GM18508 (cell line): ENCODE results near the gene RECK.
"Not testable (repeated sequence)": the region's sequence is repeated elsewhere in the genome, so short reads cannot be mapped to it uniquely, and the experiment has no call there.

Experiments
- ATAC-seq: cut with Tn5 transposase; IDR thresholded peaks from one replicate; pipeline ENCODE4 v1.9.1; 2021; ENCODE audit warnings: moderate number of reproducible peaks; ENCODE audit not compliant: insufficient read depth, unreplicated experiment

Gene RECK

DNA sequence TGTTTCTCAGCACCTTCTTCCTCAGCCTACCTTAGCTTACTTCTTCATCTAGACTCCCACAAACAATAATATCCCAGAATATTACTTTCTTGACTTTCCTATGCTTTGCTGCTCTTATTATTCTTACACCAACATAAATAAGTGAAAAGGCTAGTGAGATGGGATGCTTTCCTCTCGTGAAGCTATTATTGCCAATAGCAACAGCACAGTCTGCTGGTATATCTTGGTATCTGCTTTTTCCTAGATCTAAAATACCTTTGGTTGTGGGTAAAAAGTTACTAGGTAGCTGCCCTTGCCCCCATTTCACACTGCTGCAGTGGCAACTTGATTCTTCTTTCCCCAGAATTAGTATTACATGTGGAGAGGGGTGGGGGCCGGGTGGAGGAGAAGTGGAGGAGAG, 73.7 kb downstream of the RECK start:
- ATAC-seq, result no peak

DNA sequence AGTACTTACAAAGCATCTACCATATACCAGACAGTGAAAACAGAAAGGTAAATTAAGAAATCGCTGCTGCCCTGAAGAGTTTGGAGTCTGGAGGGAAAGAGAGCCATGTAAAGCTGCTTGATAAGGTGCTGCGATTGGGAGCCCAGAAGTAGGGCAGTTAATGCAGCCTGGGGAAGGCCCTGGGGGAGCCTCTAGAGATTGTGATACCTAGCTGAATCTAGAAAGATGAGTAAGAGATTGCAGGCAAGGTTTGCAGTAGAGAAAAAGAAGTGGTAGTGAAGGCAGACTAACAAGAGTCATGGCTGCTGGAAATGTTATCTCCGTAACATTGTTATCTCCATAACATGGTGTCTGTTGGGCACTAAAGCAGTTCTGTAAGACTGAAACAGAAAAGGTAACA, 75.8 kb downstream of the RECK start:
- no peak for ATAC-seq

DNA sequence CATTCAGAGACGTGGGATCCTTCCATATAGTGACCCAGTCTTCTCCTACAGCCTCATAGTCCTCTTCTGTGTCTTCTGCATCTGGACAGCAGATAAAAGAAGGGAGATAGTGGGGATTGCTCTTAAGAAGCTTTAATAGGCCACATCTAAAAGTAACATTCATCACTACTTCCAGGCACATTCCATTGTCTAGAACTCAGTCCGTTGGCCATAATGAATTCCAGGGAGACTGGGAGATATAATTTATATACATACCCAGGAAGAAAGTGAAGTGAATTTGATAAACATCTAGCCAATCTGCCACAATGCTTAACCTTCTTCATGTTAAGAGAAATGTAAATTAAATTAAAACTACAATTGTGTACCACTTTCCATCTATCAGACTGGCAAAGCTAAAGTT, 77.3 kb downstream of the RECK start:
- no peak for ATAC-seq

DNA sequence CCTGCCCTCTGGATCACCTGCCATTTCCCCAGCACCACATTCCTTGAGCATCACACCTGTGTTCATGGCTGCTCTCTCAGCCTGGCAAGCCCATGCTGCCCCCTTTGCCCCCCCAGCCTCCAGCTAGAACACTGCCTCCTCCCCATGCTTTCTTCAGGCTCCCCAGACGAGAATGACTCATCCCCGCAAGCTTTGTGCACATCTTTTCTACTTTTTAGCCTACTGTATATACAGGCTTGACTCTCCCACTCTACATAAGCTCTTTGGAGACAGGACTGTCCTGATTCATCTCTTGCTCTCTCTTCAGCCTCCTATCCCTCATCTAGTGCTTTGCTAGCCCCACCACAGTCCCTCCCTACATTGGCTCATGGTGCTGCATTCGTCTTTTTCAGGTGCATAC, 79.9 kb downstream of the RECK start:
- ATAC-seq, result no peak

DNA sequence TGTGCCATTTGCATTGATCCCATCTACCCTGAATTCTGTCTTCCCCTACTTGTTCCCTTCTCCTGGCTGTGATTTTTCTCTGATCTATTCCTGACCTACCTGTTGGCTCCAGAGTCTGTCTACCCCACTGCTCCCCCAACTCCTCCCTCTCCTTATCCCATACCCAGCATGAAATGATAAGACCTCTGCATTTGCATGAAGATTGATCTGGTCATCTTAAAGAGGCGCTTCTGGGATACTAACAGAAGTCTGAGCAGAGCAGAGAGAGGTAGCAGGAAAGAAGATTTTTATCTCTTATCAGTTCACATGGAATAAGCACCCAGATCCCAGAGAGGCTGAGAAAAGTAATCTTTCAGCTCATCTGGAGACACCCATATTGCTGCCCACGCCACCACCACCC, 81.5 kb downstream of the RECK start:
- no peak for ATAC-seq

DNA sequence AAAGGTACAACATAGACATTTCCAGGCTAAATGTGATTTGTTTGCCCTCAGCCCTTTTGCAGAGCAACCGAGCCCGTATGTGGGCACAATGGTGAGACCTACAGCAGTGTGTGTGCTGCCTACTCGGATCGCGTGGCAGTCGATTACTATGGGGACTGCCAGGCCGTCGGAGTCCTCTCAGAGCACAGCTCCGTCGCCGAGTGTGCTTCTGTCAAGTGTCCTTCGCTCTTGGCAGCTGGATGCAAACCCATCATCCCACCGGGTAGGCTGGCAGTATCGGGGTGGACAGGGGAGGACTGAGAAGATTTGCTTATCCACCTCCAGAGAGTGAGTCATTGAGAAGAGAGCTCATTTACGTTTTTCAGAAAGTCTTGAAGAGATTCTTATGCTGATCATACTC, 82.0 kb downstream of the RECK start:
- ATAC-seq, result no peak

DNA sequence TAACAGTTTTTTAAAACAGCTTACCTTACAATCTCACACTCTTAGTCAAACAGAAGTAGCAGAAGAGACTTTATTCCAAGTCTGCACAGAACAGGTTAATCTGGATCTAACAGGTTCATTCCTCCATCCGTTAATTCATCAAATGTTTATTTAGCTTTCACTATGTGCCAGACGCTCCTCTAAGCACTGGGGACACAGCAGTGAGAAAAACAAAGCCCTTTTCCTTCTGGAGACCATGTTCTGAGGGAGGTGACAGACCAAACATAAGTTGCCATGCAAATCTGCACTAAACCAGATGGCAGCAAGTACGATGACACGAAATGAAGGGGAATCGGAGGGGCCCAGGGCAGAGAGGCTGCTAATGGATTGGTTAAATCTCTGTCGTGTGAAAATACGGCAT, 82.8 kb downstream of the RECK start:
- ATAC-seq, result no peak

DNA sequence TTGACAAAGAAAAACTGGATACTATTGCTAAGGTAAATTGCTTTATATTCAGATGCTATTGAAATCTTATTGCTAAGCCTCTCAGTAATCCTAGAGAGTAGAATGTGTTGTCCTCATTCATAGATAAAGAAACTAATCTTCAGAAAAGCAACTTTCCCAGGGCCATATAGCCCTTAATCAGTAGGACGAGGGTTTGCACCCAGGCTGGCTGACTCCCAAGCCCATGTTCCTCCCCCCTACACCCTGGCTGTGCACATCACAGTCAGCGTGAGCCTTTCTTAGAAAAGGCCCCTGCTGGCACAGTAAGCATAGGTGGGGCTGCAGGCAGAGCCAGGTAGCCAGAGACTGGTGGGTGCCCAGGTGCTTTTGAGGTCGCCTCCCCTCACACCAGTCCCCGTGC, 84.0 kb downstream of the RECK start:
- no peak for ATAC-seq

DNA sequence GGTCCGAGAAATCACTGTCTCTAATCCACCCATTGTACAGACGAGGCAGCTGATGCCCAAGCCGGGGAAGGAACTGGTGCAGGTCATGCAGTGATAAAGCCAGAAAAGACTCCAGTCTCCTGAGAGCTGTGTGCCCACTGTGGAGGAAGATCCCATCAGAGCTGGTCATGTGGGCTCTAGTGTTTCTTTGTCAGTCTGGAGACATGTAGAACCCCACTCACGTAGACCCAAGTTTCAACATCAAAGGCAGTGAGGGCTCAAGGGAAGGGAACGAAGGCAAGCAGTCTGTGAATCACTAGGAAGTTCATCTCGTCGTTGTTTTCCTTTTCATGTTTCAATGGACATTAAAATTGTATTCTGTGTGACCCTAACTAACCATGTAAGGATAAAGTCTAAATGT, 85.3 kb downstream of the RECK start:
- ATAC-seq, result no peak

DNA sequence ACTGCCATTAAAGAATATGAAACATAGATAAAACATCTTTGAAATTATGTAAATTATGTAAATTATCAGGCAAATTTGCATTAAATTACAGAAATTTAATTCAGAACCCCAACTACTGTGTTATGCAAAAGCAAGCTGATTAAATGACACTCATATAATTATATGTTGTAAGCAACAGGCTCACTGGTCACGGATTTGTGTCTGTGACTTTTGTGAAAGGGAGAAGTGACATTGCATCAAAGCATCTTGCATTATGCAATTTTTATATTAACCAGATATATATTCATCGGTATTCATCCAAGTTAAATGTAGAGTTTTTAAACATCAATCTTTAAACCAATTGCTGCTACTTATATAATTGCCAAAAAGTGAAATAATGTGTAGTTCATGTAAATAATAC, 86.8 kb downstream of the RECK start:
- ATAC-seq, result no peak

DNA sequence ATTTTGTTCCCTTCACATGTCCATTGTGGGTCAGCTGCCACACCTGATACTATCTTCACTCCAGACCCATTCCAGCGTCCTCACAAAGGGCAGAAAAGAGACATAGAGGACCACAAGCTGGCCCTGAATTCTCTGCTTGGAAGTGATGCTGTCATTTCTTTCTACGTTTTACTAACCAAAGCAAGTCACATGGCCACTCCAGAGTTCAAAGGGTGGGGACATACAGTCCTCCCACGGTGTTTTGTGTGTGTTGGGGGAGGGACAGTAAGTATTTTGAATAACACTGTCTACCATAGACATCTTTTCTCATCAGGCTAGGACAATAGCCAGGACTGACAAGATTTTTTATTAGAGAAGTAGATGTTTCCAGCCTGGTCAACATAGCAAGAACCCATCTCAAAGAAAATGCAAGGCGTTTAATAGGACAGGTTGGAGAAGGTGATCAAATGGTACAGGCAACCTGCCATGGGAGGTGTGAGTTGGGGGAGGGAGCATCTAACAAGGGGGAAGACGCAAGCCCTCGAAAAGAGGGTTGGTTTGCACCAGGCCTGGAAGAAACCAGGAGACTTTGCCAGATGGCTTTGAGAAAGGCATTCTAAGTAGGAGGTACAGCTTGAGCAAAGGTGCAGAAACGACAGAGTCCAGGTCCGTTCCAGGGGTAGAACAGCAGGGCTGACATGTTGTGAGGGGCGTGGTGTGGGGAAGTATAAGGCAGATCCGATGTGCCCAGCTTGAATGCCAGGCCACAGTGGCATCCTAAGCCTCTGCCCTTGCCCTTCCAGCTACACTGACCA, 88.5 kb downstream of the RECK start:
- ATAC-seq, result no peak

DNA sequence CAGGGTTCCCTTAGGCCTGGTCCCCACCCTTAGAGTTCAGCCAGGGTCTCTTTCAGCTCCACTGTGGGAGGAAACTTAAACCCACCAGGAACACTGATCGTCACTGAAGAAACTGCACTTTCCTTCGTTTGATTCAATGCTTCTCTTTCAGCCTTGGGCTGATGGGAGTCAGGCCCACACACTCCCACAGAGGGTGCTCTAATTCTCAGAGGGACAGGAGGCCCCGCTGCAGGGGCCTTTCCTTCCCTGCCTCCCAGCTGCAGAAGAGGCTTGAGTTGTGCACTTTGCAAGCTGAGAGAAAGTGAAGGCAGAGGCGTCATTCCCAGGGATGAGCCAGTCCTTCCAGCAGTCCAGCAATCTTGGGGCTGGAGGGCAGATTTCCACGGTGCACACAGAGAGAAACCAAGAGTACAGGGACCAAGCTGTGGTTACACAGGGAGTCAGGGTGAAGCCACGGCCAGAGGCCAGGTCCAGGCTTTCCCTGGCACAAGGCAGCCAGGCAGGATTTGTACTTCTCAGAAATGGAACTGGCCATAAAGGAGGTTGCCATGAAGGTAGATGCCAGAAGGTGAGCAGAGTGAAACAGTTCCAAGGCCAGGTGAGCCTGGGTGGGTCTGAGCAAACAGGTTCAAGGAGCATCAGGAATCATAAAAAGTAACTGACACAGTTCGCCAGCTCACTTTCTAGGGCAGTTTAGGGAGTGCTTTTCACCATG, 89.5 kb downstream of the RECK start:
- ATAC-seq, result no peak

DNA sequence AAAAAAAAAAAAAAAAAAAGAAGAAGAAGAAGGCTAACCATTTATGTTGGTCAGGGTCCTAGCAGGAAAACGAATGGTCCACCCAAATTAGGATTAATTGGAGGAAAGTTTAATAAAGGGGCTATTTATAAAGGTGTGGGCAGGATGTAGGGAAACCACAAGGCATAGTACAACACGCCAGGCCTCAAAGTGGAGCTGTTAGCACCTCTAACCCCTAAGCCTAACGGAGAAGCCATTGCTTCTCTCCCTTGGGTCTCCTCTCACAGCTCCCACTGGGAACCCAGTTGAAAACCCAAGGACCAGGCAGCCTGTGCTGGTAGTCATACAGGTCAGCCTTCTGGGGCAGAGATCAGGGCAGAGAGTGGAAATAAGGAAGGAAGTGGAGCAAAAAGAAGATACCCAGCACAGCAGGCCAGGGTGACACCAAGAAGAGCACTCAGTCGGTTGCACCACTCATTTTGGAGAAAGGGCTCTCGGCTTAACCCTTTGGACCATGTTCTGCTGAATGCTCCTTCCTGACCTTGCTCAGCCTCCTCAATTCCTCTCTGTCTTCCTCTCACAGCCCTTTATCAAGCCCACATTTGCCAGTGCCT, 91.0 kb downstream of the RECK start:
- ATAC-seq, result no peak

DNA sequence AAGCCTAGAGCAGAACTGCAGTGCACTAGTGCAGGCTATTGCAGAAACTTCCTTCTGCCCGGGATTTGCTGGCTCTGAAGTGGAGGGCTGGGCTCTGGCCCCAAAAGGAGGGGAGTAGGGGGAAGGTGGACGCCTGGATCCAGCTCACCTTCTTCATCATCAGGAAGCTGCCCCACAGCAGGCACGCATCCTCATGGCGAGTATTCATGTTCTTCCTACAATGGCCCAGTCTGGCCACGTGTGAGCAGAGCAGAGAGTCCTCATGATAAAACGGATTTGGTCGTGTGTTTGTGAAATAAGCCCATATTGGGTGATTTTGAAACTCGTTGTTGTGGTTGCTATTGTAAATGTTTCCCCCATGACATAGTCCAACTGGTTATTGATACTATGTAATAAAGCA, 91.6 kb downstream of the RECK start:
- no peak for ATAC-seq

DNA sequence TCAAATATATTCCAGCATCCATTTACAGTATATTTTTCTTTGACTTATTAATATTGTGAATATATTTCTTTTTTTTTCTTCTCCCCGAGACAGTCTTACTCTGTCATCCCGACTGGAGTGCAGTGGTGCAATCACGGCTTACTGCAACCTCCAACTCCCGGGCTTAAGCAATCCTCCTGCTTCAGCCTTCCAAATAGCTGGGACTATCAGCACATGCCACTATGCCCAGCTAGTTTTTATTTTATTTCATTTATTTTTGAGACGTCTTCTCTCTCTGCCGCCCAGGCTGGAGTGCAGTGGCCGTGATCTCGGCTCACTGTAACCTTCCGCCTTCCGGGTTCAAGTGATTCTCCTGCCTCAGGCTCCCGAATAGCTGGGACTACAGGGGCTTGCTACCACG, 92.4 kb downstream of the RECK start:
- ATAC-seq, result no peak

DNA sequence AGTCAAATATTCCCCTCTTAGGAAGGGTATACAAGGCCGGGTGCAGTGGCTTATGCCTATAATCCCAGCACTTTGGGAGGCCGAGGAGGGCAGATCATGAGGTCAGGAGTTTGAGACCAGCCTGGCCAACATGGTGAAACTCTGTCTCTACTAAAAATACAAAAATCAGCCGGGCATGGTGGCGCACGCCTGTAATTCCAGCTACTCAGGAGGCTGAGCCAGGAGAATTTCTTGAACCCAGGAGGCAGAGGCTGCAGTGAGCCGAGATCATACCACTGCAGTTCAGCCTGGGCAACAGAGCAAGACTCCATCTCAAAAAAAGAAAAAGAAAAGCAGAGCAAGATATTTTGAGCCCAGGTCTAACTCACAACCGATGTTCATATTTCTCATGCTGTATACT, 95.0 kb downstream of the RECK start:
- ATAC-seq, result not testable (repeated sequence)

DNA sequence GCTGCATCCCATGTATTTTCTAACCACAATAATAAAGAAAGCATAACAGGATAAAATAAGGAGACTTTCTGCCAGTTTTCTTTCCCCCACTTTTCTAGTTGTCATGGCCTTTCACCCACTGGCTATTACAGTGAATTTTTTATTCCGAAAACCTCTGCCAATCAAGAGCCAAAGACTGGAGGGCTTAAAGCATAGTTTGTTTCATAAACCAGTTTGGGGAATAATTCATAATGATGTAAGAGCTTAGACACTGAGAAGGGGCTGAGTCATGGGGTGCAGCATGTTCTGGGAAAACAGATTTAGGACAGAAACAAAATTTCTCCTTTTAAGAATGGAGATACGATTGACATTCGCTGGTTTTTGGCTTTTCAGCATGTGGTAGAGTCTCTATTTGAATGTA, 95.4 kb downstream of the RECK start:
- ATAC-seq, result no peak

DNA sequence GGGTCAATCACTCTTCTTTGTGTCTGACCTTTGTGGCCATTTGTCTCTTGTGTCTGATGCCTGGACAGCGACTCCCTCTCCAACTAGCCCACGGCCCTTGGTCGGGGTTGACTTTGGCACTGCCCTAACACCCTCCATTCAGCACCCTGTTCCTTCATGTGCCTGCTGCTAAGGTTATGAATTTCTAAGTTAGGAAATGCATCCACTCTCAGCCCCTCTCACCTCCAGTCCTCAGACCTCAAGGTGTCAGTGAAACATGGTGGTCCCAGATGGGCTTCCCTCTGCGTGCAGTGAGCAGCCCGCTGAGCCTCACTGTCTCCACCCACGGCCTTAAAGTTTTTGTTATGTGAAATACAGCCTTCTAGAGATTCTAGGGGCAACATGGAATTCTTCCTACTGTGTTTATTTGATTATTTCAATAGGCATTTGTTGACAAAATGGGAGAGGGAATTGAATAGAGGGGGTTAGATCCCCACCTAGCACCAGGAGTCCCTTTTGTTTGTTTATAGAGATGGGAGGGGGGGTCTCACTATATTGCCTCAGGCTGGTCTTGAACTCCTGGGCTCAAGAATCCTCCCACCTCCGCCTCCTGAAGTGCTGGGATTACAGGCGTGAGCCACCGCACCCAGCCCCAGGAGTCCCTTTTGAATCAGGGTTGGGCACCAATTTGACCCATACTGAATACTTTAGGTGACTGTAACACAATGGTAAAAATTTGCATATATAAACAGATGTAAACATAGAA, 98.2 kb downstream of the RECK start:
- no peak for ATAC-seq

DNA sequence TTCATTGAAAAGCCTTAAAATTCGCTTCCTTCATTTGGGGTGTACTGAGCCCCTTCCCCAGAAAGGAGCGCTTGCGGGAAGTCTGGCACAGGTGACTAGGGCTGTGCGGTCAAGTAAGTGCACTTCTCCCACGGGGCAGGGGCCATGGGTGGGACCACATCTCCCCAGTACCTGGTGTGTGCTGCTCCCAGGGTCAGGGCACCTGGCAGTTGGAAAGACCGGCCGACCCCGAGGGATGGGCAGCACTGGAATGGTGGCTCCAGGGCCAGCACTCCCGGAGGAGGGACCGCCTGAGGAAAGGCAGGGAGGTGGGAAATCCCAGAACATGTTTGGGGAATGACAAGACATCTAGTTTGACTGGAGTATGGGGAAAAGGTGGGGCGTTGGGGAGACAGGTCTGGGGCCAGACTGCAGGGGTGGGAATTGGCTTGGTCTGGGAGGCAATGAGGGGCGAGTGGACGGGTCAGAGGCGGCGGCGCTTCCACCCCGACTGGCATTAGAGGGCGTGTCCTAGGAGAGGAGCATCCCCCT, 99.1 kb downstream of the RECK start:
- no peak for ATAC-seq

DNA sequence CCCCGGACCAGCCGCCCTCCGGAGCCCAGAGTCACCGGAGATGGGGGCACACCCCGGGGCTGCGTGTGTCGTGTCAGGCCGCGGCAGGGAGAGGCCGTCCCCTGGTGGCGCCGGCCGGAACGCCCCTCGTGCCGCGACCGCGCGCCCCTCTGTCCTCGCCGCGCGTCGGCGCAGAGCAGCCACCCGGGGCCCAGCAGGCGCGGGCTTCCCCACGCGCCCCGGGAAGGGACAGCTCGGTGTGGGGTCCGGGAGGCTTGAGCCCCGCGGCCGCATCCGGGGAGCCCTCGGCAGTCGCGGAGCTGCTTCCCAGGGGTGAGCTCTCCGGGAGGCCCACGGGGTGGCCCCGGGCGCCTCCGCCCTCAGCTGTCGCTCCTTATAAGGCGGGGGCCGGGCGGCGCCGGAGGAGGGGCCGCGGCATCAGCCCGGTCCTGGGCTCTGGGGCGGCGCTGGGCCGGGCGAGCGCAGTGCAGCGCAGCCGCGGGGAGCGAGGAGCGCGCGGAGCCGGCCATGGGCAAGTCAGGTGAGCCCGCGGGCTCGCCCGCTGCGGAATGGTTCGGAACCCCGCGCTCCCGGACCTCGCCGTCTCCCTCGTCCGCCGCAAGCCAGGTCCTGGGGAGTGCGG, 99.7 kb downstream of the RECK start, which contains the start of gene GLIPR2:
Gene GLIPR2, plus strand, starts transcription at position 462 of the 622 bp plus-strand sequence. Its CDS starts 46 bp downstream, at position 508.
- ATAC-seq, result peak; percentile 44
